NB4 (cell line): ENCODE measurements around the gene GMPPB.
"Not testable (repeated sequence)": the region's sequence is repeated elsewhere in the genome, so short reads cannot be mapped to it uniquely, and the experiment has no call there.

Source experiments
- CTCF ChIP-seq: IDR thresholded peaks from one replicate; pipeline ENCODE4 v1.5.1; 2012; ENCODE audit warnings: low read depth, low read length
- POLR2A ChIP-seq: IDR thresholded peaks from 2 replicates; pipeline ENCODE4 v1.6.1; 2011; ENCODE audit warnings: mild to moderate bottlenecking; ENCODE audit not compliant: insufficient read length; ENCODE audit errors: extremely low read depth
- TF ChIP-seq, protein P1 (sequence below): IDR thresholded peaks from 2 replicates; pipeline ENCODE4 v1.6.1; 2011; ENCODE audit warnings: low read depth, low read length

DNA sequence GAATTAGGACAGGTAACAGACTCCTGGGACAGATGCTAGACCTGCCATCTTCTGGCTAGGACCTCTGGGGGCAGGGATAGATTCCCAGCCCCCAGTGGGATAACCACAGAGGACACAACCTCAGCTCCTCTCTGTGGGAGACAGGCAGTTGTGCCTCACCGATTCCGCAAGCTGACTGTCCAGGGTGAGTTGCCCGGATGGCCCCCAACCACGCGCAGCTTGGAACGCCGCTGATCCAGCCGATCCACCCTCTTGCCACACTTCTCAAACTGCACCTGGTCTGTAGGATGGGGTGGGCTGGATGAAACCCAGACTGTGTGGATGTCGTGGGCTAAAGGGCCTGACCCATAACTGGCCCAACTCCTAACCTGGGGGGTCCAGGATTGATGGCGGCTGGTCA lies 38.6 kb downstream of the GMPPB start:
- not testable (repeated sequence) for TF ChIP-seq CTCF, POLR2A
- TF ChIP-seq, protein P1, sequence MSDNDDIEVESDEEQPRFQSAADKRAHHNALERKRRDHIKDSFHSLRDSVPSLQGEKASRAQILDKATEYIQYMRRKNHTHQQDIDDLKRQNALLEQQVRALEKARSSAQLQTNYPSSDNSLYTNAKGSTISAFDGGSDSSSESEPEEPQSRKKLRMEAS = not testable (repeated sequence)
